GM10266 (cell line): ENCODE results near the gene ZNF611.
"Not testable (repeated sequence)": the region's sequence is repeated elsewhere in the genome, so short reads cannot be mapped to it uniquely, and the experiment has no call there.

ENCODE experiments used
- DNase-seq: peaks from one replicate; pipeline ENCODE4 v3.0.0; 2012; ENCODE audit errors: extremely low spot score
- TF ChIP-seq, protein P1 (sequence below): IDR thresholded peaks from 2 replicates; pipeline ENCODE4 v1.5.1; 2012; ENCODE audit warnings: mild to moderate bottlenecking, low read depth; ENCODE audit not compliant: control insufficient read depth, insufficient read depth; ENCODE audit errors: missing control alignments

The ZNF611 gene

DNA sequence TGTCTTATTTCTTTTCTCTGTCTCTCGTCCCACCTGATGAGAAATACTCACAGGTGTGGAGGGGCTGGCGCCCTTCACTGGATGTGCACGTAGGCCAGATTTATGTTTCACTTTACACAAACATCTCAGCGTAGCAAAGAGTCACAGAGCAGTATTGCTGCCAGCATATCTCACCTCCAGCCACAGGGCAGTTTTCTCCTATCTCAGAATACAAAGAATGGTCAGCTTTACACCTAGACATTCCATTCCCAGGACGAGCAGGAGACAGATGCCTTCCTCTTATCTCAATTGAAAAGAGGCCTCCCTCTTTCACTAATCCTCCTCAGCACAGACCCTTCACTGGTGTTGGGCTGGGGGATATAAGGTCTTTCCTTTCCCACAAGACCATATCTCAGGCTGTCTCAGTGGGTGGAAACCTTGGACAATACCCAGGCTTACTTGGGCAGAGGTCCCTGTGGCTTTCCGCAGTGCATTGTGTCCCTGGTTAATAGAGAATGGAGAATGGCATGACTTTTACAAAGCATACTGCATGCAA, 7.2 kb upstream of the ZNF611 start:
- DNase-seq, result no peak
- TF ChIP-seq, protein P1, sequence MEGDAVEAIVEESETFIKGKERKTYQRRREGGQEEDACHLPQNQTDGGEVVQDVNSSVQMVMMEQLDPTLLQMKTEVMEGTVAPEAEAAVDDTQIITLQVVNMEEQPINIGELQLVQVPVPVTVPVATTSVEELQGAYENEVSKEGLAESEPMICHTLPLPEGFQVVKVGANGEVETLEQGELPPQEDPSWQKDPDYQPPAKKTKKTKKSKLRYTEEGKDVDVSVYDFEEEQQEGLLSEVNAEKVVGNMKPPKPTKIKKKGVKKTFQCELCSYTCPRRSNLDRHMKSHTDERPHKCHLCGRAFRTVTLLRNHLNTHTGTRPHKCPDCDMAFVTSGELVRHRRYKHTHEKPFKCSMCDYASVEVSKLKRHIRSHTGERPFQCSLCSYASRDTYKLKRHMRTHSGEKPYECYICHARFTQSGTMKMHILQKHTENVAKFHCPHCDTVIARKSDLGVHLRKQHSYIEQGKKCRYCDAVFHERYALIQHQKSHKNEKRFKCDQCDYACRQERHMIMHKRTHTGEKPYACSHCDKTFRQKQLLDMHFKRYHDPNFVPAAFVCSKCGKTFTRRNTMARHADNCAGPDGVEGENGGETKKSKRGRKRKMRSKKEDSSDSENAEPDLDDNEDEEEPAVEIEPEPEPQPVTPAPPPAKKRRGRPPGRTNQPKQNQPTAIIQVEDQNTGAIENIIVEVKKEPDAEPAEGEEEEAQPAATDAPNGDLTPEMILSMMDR, result no peak

DNA sequence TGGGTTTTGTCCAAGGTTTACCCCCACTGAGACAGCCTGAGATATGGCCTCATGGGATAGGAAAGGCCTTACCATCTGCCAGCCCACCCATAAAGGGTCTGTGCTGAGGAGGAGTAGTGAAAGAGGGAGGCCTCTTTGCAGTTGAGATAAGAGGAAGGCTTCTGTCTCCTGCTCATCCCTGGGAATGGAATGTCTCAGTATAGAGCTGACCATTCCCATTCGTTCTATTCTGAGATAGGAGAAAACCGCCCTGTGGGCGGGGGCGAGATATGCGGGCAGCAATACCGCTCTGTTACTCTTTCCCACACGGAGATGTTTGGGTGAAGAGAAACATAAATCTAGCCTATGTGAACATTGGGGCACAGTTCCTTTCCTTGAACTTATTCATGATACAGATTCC, 6.5 kb upstream of the ZNF611 start:
- not testable (repeated sequence) for DNase-seq

DNA sequence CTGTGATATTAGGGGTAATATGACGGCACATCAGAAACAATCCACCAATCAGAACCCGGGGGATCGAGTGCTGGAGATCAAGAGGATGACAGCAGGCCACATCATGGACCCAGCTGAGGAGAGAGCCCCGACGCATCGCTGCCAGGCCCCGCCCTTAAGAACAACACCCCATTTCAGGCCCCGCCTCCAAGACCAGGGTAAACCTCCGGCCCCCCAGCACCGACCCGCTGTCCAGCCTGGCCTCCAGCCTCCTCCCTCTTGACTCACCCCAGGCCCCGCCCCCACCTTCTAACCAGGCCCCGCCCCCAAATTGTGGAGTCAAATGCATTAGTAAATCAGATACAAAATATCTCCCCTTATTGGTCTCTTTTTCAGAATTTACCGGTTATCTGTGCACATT, 4.7 kb upstream of the ZNF611 start:
- TF ChIP-seq, protein P1, result no peak
- no peak for DNase-seq

DNA sequence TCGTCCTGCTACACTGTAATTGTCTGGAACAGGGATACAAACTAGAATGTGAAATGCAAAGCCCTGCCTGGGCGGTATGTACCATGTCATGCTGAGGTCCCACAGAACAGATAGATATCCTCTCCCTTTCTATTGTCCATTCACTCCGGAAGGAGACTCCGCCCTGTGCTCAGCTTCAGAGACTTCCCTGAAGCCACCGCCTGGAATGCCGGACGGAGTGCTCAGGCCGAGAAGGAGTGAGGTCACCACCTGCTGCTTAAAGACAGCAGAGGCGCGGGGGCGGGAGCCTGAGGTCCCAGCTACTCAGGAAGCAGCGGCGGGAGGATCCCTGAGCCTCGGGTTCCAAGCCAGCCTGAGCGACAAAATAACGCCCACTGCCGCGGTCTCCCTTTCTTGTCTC, 890 bp upstream of the ZNF611 start:
- no peak for DNase-seq
- TF ChIP-seq, protein P1, result no peak

DNA sequence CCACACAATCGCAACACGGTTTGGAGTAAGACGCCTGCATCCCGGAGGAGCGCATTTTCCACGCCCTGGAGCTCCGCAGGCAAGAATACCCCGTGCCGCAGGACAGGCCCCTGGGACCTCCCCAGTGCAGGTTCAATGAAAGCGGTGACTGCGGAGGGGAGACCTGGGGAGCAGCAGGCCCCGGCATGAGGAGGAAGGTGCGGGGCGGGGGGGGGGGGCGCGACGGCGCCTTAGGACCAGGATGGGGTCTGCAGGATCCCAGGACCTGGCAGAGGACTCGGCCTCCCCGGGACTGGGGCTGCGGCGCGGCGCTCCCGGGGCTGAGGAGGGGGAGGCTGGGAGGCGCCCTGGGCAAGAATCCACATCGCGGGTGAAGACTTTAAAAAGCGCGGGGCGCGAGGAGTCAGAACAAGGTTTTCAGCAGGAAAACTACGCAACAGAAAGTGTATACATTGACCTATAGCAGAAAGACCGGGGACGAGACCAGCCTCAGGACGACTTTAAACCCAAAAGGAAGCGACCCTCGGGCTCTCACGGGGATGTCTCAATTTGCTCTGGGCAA, 432 bp downstream of the ZNF611 start:
- TF ChIP-seq, protein P1, result no peak
- peak; percentile 16 for DNase-seq

DNA sequence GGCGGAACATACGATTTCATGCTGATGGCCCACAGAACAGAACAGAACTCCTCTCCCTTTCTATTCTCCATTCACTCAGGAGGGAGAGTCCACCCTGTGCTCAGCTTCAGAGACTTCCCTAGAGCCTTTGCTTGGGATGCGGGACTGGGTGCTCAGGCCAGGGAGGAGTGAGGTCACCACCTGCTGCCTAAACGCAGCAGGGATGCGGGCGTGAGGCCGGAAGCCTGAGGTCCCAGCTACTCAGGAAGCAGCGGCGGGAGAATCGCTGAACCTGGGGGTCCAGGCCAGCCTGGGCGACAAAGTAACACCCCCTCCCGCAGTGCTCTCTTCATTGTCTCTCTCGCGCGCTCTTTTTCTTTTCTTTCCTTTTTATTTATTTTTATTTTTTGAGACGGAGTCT, 8.8 kb downstream of the ZNF611 start:
- not testable (repeated sequence) for DNase-seq

DNA sequence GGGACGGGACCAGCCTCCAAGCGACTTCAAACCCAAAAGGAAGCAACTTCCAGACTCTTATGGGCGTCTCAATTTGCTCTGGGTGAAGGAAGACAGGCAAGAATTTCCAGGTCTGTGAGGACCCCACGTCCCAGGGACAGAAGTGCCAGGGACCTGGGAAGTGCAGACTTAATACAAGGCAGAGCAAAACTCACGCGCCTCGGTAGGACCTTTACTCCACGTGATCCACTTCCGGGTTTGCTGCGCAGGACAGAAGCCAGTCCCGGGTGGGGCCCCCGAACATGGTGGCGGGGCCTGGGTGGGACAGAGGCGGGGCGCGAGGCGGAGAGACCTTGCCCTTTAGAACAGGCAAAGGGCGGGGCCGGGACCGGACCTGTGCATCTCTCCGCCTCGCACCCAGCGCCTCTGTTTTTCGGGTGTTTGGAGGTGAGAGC, 9.3 kb downstream of the ZNF611 start:
- TF ChIP-seq, protein P1, result no peak
- DNase-seq, result peak; percentile 21

DNA sequence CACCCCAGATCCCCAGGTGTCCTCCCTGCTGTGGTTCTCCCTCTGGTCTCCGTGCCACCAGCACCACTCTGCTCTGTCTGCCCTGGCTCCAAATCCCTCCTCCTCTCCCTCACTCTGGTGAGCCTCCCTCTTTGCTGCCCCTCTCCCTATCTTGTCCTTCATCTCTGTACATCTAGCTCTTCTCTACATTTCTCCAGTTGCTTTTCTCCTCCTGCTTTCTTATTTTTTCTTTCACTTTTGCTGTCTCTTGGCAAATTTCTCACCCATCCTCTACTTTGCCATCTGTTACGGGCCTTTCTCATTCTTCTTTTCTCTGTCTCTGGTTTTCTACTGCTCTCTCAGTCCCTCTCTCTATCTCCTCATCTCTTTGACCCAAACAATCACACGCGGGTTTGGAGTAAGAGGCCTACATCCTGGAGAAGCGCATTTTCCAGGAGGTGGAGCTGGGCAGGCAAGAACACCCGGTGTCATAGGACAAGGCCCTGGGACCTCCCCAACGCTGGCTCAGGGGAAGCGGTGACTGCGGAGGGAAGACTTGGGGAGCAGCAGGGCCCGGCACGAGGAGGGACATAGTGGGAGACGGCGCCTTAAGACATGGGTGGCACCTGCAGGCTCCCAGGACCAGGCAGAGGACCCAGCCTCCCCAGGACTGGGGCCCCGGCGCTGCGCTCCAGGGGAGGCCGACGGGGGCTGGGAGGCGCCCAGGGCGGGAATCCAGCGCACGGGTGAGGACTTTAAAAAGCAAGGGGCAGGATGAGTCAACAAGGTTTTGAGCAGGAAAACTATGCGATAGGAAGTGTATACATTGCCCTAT, 9.9 kb downstream of the ZNF611 start:
- DNase-seq, result no peak
- TF ChIP-seq, protein P1, result no peak

DNA sequence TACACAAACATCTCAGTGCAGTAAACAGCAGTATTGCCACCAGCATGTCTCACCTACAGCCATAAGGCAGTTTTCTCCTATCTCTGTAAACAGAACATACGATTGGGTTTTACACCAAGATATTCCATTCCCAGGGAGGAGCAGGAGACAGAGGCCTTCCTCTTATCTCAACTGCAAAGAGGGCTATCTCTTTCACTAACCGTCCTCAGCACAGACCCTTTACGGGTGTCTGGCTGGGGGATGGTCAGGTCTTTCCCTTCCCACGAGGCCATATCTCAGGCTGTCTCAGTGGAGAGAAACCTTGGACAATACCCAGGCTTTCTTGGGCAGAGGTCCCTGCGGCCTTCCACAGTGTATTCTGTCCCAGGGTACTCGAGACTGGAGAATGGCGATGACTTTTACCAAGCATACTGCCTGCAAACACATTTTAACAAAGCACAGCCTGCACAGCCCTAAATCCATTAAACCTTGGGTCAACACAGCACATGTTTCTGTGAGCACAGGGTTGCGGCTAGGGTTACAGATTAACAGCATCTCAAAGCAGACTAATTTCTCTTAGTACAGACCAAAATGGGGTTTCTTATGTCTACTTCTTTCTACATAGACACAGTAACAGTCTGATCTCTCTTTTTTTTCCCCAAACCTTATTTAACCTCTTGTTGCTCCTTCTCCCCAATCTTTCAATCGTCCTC, 10.8 kb downstream of the ZNF611 start:
- DNase-seq, result not testable (repeated sequence)
